ENCODE results near the gene SMYD3. TPM values are rescaled to one million over a fixed set of nuclear protein-coding genes. Genes with fewer than 3 reads are reported as not detected.

The SMYD3 gene
- total RNA-seq, 6 experiments from 2014 or later: 6.3 to 10.0 (median 6.6) TPM

- intact Hi-C loops (cut with DNase I): no loop called here
- Histone ChIP-seq H3K36me3 (no peaks in the 10 kb centered on the region), H3K4me1 (peaks cover 0 to 18% (median 3%) of the 10 kb centered on the region in 4 donors), H3K4me3 (no peak overlapping the region), H3K27me3 (no peaks in the 10 kb centered on the region), H3K9me3 (no peaks in the 10 kb centered on the region), H3K27ac (no peak overlapping the region)
- ATAC-seq: no peak
- TF ChIP-seq CTCF (IDR thresholded peaks at IDR 0.05) (no peak), POLR2A (IDR thresholded peaks at IDR 0.05) (no peak)
- 88% methylated on average over 5 of the region's 7 CpGs for WGBS (ENCODE audit: insufficient coverage, low coverage, low lambda C conversion rate, missing lambda C conversion rate)
- DNase-seq: no peak
These were observed 612.2 kb downstream of the SMYD3 start for GRCh38 chr1:245894843-245895242.

- DNase-seq: no peak
- peaks cover 0 to 4% (median under 1%) of the 10 kb centered on the region in 4 donors for H3K4me1 ChIP-seq
- H3K27ac ChIP-seq: no peak overlapping the region
- no peaks in the 10 kb centered on the region for H3K27me3 ChIP-seq
- no peaks in the 10 kb centered on the region for H3K36me3 ChIP-seq
- intact Hi-C loops (cut with DNase I): no loop called here
- H3K4me3 ChIP-seq: no peak overlapping the region
- 67% methylated on average over 1 of the region's 1 CpG for WGBS (ENCODE audit: insufficient coverage, low coverage, low lambda C conversion rate, missing lambda C conversion rate)
- ATAC-seq: no peak
- no peaks in the 10 kb centered on the region for H3K9me3 ChIP-seq
- TF ChIP-seq CTCF (IDR thresholded peaks at IDR 0.05) (no peak), POLR2A (IDR thresholded peaks at IDR 0.05) (no peak)
These were observed 614.1 kb downstream of the SMYD3 start for GRCh38 chr1:245893025-245893424.

GRCh38 chr1:245888809-245889208 lies 618.3 kb downstream of the SMYD3 start:
- Histone ChIP-seq H3K9me3 (no peaks in the 10 kb centered on the region), H3K27ac (no peak overlapping the region), H3K36me3 (no peaks in the 10 kb centered on the region), H3K4me1 (no peaks in the 10 kb centered on the region), H3K4me3 (no peak overlapping the region), H3K27me3 (no peaks in the 10 kb centered on the region)
- peak; percentile 82 to 91 (median 88) for ATAC-seq
- intact Hi-C loops (cut with DNase I): no loop called here
- DNase-seq: no peak
- TF ChIP-seq POLR2A (IDR thresholded peaks at IDR 0.05): no peak
- peak; percentile 45 to 55 (median 50) for TF ChIP-seq CTCF (IDR thresholded peaks at IDR 0.05)
- 15% methylated on average over 2 of the region's 2 CpGs for WGBS (ENCODE audit: insufficient coverage, low coverage, low lambda C conversion rate, missing lambda C conversion rate)

GRCh38 chr1:245887829-245888228 lies 619.2 kb downstream of the SMYD3 start:
- Histone ChIP-seq H3K4me3 (no peak overlapping the region), H3K9me3 (no peaks in the 10 kb centered on the region), H3K4me1 (no peaks in the 10 kb centered on the region), H3K27me3 (no peaks in the 10 kb centered on the region), H3K27ac (no peak overlapping the region), H3K36me3 (no peaks in the 10 kb centered on the region)
- DNase-seq: no peak
- TF ChIP-seq POLR2A (IDR thresholded peaks at IDR 0.05) (no peak), CTCF (IDR thresholded peaks at IDR 0.05) (no peak)
- no peak for ATAC-seq
- intact Hi-C loops (cut with DNase I): no loop called here
- WGBS (ENCODE audit: insufficient coverage, low coverage, low lambda C conversion rate, missing lambda C conversion rate): 70% methylated on average over 1 of the region's 1 CpG
